NCI-H446 treated with DMSO at 0.1 percent for 48 hours (cell line): ENCODE data around the gene UGT3A1.
"Not testable (repeated sequence)": the region's sequence is repeated elsewhere in the genome, so short reads cannot be mapped to it uniquely, and the experiment has no call there.

Experiments
- DNase-seq: peaks from one replicate; lab custom pipeline; 2025; lab: John Stamatoyannopoulos, UW

Gene UGT3A1

DNA sequence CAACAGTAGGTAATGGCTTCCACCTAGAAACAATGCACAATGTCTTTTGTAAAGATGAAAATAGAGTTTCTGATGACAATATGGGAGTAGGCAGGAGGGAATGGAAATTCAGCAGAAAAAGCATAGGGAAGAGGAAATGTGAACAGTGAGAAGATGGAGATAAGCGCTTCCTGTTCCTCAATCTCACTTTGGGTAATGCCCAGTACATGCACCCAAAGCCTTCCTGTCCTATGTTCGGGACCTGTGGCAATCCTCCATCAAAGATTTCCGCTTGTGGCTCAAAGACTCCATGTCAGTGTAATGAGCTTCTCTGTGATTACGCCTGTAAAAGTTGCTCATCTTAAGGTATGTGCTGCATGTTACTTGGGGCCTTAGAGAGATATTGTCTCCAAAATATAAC lies 2.7 kb downstream of the UGT3A1 start:
- no peak for DNase-seq

DNA sequence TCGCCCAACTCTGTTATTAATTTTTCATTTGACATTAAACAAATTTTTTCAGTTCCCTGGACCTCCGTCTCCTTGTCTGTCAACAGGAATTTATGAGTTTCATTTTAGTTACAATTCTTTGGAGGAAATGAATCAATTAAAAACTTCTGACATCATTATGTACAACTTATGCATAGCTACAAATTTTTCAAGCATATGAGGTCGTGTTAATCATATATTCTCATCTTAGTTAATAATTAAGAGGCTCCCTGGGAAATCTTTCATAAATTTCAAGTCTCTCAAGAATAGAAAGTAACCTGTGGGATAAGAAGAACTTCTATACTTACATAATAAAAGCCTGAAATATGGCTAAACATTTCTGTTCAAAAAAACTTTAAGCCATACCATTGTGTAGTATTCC lies 3.4 kb downstream of the UGT3A1 start:
- DNase-seq = no peak

DNA sequence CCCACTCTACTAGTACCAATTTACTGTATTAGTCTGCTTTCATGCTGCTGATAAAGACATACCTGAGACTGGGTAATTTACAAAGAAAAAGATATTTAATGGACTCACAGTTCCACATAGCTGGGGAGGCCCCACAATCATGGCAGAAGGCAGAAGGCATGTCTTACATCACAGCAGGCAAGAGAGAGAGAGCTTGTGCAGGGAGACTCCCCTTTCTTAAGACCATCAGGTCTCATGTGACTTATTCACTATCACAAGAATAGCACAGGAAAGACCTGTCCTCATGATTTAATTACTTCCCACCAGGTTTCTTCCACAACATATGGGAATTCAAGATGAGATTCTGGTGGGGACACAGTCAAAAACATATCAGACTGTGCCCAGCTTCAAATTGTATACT lies 11.5 kb downstream of the UGT3A1 start:
- DNase-seq = no peak

DNA sequence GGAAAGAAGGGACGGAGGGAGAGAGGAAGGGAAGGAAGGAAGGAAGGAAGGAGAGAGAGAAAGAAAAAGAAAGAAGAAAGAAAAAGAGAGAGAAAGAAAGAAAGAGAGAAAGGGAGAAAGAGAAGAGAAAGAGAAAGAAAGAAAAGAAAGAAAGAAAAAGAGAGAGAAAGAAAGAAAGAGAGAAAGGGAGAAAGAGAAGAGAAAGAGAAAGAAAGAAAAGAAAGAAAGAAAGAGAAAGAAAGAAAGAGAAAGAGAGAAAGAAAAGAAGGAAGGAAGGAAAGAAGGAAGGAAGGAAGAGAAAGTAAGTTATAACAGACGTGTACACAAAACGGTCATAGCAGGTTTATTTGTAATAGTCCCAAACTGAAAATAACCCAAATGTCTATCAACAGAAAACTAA lies 14.3 kb downstream of the UGT3A1 start:
- not testable (repeated sequence) for DNase-seq

DNA sequence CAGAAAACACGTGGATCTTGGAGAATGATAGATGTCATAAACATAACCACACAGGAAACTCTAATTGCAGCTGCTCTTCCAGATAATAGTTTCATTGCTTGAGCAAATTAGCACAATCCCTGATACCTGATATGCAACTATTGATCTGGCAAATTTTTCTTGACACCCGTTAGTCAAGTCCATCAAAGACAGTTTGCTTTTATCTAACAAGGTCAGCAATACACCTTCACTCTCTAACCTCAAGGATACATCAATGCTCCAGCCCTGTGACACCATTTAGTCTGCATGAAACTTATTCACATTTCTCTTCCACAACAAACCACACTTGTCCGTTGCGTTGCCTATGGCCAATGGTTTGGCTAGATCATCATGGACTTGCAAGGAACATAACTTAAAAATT lies 16.6 kb downstream of the UGT3A1 start:
- no peak for DNase-seq

DNA sequence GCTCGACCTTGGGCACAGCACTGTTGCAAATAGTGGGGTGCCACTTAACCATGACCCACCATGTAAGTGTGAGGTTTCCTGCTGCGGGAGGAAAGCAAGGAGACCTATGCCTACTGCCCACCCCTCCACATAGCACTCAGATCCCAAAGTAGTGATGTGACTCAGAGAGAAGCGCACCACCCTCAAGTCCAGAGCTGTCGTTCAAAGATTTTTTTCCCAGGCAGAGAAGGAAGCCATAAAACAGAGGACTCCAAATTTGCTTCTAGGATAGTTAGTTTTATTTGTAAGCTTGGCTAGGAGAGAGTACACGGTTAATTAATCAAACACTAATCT lies 19.3 kb downstream of the UGT3A1 start:
- DNase-seq = no peak

DNA sequence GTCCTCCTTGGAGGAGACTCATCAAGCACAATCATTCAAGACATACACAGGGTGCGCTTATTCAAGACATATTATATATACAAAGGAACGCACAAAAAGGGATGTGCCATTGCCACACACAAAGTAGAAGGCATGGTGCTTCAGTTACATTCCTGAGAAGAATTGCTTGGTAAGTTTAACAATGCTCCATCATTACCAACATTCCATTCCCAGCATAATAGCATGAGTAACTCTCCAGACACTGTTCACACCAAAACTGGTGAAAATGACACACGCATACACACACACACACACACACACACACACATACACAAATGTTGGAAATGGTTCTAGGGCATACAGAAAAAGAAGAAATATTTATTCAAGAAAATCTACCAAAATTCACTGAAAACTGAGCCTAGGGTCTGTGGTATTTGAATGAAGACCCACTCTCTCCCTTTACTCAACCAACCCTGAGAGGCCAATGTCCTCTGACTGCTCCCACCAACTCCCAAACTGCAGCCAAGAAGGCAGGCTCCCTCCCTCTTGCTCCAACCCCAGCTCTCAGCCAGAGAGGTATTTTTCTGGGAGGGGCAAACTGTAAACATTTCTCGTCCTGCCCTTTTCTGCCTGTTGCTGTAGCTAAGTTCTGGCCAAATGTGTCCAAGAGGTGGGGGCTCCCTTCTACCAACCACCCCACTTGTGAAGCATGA lies 19.9 kb downstream of the UGT3A1 start:
- no peak for DNase-seq

DNA sequence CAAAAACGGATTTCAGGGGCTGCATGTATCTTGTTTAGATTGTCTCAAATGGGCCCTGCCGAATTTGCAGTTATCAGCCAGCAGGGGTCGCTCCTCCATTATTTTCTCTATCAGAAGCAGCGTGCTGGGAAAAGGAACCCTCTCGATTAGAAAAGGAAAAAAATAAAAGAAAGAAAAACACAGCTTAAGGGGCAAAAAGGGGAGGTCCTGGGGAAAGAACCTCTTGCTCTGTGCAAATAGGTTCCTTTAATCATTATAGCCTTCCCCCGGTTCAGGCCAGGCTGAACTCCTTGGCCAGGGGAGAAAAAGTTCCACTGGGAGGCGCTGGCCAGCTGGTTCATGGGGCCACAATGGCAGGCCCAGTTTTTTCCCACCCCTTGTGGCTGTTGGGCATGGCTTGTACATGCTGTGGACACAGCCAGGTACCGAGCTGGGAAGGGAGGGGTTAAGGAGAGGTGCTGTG lies 27.8 kb downstream of the UGT3A1 start:
- DNase-seq = no peak

DNA sequence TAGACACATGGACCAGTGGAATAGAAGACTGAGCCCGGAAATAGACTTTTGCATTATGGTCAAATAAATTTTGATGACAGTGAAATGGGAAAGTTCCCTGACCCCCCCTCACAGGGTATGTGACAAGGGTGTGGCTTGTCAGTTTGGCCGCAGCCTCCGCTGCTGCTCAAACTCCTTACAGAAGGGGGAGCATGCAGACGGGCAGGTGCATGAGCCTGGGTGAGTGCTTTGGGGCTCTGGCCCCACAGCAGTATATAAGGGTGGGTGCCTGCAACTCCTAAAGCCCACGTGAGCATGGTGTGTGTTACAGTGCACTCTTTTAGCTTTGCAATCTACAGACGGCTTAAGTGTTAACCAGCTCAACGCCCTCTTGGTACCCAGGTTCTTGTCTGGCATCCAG lies 30.9 kb downstream of the UGT3A1 start:
- DNase-seq = no peak

DNA sequence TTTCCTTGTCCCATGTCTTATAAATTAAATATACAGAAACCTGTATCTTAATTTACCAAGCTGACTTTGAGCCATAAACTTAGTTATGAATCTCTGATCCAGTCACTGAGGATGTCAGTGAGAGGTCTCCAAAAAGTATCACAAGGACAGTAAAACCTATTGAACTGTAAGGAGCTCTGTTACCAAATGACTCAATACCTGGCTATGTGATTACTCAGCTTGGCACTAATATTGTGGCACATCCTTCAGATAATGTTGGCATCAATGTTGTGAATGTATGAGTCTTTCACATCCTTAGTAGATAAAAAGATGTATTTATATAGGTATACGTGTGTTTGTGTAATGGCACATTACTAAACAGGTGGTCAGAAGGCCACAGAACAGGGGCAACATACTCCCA lies 34.8 kb downstream of the UGT3A1 start:
- no peak for DNase-seq

DNA sequence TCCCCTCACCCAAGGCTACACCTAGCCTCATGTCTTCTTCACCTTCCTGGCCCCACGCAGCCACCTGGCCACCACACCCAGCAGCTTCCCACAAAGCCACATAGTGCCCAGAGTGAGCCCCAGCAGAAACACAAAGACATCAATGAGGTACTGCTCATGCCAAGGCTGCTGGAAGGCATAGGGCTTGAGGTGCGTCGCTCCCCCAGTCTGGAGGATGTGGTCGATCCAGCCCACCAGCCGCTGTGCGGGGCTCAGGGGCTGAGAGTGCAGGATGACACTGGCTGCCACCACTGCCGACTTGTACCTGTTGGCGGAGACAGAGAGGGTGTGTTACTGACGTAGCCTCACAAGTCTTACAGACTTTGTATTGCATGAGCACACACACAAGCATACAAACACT lies 37.0 kb downstream of the UGT3A1 start:
- no peak for DNase-seq

DNA sequence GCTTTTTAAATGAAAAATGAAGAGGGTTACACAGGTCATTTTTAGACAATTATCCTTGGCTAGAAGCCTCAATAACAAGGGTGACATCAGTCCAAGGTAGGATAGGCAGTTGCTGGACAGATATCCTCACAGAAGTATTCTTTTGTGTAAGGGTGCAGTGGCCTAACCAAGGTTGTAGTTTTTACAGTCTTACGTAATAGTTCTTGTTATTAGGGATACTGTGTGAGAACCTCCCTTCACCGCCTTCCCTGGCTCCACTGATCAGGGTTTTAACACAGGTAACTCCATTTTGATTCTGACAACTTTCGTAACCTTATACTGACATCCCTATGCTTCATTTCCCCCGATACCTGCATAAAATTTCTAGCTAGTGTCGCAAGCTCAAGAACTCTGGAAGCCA lies 44.1 kb downstream of the UGT3A1 start:
- no peak for DNase-seq

DNA sequence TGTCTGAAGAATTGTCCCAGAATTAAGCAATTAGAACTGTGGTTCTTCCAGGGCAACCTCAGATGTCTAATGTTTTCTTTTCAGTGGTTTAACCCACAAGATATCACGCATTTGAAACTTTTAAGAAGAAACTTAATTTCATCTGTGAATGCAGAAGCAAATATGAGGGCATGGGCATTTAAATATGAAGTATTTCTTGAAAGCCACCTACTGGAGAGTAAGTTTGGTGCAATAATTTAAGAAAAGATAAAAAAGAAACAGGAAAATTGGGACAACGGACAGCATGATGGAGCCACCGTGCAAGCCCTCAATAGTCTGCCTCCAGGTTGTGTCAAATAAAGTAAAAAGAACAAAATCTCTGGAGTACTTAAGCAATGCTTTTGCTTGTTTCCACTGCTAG lies 51.6 kb downstream of the UGT3A1 start:
- DNase-seq = no peak

DNA sequence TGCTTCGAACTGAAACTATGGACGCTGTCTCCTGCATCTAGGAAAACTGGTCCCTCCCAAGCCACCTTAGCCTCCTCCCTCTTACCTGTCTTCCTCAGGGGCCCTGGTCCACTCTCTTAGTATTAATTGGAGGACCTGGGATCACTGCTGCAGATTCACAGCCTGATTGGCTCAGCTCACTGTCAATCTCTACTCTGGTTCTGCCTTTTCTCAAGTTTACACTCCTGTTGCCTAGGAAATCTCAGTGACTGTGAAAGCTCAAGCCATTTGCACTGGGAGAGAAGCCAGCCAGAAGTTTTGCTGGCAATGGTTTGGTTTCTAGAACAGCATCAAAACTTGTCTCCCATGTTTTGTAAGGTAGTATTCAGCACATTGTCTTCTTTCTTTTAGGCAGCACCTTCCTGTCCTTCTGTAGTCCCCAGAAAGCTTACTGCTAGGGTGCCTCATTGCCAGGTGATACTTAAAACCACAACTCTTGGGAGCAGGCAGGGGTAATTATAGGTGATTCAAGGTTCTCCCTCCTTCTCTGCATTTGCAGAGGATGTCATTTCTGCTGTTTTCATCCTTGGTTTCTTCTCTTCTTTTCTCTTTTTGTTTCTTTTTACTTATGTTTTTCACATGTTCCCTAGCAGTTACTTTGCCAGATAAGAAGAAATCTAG lies 52.5 kb downstream of the UGT3A1 start, which contains the start of gene CAPSL:
Gene CAPSL (minus strand): TSS at position 55 of the 660 bp plus-strand sequence. CDS start 17,502 bp downstream, outside the sequence.
- DNase-seq = peak; percentile 28

DNA sequence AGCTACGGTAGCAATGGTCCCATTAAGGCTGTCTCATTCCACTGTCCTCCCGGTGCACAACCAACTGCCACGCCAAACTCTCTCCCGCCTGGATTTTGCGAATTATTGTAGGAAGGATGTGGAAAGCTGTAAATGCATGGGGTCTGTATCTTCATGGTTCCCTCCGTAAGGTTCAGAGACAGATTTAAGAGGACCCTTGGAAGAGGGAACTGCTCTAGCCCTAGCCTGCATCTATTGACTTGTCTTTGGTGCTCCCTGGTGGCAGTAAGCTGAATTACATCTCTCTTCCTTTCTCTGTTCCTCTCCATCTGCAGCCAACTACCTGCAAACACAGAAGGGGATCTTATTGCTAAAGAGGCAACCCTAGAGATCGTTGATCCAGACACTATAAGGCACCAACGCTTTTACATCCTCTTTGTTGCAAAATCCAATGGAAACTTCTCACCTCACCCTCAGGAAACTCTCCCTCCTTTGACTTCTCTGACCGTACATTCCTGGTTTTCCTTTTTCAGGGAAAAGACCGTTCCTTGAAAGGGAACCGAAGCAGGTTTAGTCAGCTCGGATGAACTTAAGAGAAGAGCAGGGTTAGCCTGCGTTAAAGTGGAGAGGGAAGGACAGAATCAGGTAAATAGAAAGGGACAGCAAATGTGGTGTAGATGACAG lies 64.7 kb downstream of the UGT3A1 start:
- peak; percentile 44 for DNase-seq

DNA sequence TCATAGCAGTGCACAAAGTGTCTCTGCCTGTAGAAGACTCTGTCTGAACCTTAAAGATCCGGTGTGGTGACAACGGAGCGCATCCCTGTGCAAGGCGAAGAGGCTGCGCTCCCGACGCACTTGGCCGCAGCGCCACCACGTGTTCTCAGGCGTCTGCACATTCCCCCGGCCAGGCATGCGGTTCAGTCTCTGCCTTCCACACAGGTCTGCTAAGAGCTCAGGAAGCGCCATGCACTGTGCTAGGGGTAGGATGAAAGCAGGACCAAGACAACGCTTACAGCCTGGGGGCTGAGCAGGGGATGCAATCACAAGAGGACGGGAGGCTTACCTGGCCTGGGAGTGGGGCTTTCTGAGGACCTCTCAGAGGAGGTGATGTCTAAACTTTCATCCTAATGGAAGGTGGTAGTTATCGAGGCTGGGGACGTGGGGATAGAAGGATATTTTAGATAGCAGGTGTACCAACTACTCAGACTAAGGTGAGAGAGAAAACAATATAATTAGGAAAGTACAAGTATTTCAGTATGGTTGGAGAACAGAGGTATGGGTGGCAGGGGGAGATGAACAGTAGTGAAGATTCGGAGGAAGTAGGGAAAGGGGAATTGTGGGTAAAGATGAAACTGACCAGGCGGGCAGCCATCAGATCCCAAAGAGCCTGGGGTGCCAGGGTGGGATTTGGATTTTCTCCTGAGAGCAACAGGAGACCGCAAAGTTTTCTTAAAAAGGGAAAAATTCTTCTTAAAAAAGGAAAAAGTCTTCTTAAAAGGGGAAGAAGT lies 66.1 kb downstream of the UGT3A1 start:
- DNase-seq = peak; percentile 20

DNA sequence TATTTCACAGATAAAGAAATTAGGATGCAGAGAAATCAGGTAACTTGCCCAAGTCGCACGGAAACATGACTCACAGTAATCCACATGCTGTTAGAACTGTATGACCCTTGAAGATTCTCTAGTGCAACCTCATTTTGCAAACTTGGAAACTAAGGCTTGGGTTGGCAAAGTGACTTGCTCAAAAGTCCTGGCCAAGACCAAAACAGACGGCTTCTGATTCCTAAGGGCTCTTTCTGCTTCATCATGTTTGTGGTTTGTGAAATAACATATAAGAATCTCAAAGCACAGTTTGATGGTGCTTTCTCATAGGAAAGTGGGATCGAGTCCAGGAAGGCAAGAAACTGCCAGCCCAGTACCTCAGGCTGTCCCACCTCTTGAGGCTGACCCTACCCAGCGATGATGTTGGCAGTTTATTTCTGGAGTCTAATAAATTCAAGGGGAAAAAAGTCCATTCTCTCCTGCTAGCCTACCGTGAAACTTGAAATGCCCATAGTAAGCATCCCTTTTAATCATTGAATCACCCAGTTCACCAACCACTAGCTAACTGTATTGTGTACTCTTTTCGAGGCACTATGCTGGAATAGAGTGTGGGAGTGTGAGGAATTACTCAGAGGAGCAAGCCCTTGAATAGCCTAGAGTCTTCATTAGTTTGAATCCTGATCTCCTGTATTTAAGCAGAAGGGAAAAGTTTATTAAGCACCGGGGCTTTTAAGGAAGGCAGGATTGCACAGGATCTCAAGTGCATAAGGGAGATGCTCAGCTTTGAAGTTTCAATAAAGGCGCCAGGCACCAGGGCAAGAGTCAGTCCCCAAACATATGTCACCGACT lies 66.9 kb downstream of the UGT3A1 start:
- DNase-seq = no peak

DNA sequence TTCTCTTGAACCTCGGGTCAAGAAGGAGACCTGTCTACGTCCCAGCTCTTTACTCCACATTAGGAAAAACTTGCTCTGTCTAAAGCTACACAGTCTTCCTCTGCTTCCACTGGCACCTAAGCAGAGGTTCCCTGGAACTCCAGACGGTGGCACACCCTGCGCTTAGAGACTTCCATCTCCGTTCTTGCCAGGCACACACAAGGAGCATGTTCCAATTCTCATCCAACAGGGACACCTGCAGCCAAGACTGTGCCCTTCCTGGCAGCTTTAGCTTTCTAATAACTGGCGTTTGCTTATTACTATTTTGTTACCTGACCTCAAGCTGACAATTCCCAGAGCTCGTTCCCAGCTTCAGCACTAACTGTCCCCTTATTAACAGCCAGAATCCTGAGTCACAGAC lies 68.7 kb downstream of the UGT3A1 start:
- DNase-seq = no peak

DNA sequence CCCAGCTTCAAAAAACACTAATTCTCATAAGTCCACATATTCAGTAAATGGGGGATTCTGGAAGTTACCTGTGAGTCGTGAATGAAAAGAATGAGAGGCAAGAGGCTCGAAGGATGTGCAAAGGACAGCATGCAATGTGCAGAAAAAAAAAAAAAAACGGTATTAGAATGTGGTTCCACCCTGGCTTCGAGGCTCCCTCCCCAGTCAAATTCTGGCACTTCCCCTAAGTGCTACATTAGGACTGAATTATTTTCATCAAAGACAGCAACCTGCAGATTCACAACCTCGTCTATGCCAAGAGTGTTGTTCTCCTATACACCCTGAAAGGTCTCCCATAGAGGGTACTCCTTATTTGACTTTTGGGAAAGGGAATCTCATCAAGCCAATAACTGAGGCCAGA lies 69.3 kb downstream of the UGT3A1 start:
- no peak for DNase-seq

DNA sequence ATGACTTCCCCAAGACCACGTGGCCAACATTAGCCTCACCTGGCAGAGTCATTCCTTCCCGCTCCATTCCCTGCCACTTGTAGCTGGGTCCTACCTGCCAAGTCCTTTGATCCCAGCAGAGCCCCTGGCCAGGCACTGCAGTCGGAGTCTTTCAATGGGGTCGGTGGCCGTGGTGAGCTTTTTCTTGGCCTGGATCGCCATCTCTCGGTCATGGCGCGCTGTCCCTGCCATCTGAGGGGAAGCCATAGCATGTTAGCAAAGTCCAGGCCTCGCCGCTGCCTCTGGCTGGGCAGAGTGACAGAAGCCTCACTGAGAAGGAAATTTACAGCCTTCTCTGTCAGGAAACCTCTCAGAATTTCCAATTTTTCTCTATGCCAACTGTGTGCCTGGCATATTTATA lies 70.3 kb downstream of the UGT3A1 start:
- DNase-seq = no peak

DNA sequence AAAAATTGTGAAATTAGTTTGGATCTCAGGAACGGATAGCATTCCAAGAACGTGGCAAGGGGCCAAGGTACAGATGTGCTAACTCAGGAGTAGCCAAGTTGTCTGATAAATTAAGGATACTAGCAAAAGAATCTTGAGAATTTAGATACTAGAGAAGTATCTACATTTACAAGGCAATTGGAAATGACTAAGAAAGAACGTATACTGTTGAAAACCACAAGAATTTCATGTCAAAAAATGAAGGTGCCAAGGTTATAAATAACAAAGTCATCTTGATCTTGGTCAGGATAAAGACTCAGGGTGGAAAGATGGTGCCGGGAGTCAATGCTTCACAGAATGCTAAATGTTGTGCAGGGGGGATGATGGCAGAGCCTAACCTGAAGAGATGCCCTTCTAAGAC lies 72.0 kb downstream of the UGT3A1 start:
- no peak for DNase-seq

DNA sequence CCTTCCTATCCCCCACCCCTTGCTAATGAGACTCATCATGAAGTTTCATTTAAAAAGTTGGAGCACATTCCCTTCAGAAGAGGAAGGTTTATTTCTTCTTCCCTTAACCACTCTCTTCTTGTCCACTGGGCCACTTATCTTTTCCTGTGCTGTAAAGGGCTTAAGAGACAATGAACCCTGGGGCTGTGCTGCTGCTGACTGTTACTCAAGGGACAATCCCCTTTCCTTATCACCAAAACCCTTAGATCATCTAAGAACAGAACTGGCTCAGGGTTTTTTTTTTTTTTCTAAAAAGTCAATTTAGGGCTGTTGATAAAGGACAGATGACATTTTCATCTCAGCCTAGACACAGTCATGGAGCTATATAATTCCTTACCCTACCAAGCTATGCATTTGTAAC lies 82.4 kb downstream of the UGT3A1 start:
- no peak for DNase-seq
